HG03025 (cell line): ENCODE measurements around the gene RHEB.
A peak's percentile ranks its signal among the peaks of the same experiment; 100 is the strongest.

Source experiments
- ATAC-seq: cut with Tn5 transposase; IDR thresholded peaks from one replicate; pipeline ENCODE4 v1.9.1; 2021; ENCODE audit warnings: mild to moderate bottlenecking, moderate library complexity; ENCODE audit not compliant: unreplicated experiment, low FRiP score

The RHEB gene, protein sequence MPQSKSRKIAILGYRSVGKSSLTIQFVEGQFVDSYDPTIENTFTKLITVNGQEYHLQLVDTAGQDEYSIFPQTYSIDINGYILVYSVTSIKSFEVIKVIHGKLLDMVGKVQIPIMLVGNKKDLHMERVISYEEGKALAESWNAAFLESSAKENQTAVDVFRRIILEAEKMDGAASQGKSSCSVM

DNA sequence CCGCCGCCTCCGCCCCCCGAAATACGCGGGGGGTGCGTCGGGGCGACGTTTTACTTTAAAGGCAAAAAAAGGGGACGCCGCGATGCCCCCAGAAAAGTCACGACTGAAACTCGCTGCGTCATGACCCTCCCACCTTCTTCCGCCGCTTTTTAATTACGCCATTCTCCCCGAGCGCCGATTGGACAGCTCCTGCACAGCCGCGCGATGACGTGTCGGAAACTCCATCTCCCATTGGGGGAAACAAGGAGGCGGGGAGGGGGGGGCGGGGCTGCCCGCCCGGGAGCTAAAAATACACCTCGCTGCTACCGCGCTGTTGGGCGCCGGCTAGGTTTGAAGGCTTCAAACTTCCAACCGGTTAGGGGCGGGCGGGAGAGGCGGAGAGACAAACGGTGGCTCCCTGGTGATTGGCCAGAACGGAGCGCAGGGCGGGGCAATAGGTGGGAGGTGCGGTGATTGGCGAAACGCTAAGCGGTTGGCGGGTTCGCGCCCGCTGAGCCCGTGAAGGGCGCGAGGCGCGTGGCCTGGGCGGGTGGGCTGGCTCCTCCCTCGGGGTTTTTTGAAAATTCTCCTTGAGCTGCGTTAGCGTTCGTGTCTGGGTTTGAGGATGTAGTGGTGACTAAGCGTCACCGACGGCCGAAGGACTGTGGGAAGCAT, at the start of gene RHEB:
Gene RHEB, minus strand, starts transcription at position 131 of the 654 bp plus-strand sequence. CDS start 384 bp downstream, outside the sequence.
- peak; percentile 76 for ATAC-seq

DNA sequence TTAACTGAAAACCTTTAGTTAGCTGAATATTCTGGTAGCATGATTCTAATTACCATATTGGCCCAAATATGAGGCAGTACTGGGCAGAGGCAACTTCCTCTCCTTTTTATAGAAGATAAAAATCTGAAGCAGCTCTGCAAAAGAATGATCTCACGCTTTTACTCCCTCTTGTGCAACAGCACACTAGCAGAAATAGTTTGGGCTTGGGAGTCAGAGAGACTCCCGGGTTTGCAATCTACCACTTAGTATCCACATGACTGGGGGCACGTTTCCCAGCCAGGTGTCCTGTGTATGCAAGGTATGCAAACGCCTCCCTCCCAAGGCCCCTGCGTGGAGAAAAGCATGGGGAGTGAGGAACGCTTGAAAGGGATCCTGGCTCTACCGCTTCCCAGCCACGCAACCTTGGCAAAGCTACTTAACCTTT, 47.2 kb upstream of the RHEB start:
- no peak for ATAC-seq

DNA sequence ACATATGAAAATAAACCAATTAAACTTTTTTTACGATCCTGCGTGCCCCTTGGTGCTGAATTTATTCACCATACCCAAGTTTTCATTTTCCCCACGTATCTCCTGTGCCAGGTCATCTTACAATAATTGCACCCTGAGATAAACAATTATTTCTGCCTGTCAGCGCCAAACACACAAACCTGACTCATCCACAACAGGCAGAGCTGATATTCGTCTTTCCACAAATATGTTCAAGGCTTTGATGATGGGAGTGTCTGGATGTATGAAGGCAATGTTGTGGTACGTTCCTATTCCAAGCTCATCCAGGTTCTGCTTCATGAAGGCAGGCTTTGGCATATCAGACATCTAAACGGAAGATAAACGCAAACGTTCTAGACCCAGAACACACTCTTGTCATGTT, 45.8 kb upstream of the RHEB start:
- ATAC-seq = no peak

DNA sequence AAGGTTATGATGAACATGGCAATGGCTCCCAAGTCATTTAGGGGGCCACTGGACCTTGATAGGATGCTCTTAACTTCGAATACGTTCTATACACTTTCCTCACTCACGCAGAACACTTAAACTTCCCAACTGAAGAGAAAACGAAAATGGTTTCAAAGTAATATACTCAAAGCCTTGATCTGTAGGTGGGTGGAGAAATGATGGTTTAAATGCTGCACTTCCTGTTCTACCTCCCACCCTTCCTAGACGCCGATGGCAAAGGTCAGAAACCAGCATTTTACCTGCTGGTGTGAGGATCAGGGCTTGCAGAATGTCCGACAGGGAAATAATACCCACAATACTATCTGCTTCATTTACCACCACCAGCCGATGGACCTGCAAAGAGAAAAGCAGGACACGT, 40.5 kb upstream of the RHEB start:
- no peak for ATAC-seq

- ATAC-seq = no peak
Measured at GRCh38 chr7:151559557-151560183, 40.0 kb upstream of the RHEB start.

DNA sequence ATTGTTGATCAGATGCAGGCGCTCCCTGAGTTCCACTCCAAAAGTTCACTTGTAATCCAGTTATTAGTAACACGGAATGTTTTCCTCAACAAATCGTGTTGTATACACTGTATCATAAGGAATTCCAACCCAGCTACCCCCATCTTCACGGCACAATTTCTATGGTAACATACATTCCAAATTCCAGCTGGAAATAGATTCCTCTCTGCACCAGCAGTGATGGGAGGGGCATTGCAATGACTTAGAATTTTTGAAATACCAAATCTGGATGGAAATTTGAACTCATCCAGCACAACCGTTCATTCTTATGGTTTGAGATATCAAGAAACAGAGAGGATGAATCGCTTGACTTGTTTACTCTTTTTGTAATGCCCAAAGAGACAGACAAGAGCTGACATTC, 38.9 kb upstream of the RHEB start:
- no peak for ATAC-seq

GRCh38 chr7:151556592-151556991, 36.9 kb upstream of the RHEB start:
- ATAC-seq = no peak

DNA sequence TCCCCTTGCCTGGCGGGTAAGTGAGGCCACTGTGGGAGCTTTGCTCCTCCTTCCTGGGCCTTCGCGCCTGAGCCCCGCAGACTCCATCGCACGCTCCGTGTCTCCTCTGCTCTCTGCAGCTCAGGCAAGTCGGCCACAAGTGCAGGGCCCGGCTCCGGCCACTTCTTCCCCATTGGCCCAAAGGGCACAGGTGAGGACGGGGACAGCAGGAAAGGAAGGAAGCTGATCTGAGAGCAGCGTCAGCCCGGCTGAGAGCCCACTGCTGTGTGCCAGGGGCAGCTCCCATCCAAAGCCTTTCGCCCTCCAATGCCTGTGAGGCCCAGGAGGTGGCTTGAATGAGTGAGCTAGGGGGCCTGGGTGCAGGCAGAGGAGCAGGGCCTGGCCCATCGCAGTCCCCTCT, 33.7 kb upstream of the RHEB start:
- no peak for ATAC-seq

DNA sequence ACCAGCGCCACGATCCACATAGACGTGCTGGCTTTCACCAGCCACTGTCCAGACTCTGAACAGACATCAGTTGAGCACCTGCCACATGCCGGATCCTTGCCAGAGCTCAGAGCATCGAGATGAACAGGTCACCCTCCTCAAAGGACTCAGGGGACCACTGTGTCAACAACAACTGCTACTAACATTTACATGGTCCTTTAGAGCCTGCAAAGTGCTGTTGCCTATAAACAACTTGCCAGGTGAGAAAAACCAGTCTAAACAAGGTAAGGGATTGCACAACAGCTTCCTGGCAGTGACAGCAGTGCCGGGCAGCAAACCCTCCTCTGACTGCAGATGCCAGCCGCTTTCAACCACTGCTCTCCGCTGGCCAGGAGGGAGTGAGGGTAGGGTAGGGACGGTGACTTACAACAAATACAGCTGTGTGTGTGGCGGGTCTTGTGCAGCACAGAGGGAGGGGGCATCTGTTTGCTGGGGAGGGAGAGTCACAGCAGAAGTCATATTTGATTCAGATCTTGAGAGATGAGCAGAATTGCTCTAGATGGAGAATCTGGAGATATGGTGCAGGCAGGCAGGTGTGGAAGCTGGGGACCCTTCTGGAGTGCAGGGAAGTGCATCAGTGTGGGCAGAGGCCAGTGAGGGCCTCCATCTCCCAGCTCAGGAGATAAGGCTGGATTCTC, 32.8 kb upstream of the RHEB start:
- no peak for ATAC-seq

DNA sequence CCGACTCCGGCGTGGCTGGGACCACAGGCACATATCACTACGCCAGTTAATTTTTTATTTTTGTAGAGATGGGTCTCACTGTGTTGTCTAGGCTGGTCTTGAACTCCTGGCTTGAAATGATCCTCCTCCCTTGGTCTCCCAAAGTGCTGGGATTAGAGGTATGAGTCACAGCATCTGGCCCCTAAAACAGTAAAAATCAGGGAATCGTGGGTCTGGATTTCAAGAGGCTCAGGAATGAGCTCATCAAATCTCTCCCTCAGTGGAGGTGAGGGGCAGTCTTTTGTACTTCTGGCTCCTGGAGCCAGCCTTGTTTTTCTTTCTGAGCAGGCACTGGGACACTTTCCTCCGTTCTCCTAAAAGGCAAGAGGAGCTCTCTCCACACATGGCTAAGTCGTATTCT, 32.1 kb upstream of the RHEB start:
- ATAC-seq = no peak

DNA sequence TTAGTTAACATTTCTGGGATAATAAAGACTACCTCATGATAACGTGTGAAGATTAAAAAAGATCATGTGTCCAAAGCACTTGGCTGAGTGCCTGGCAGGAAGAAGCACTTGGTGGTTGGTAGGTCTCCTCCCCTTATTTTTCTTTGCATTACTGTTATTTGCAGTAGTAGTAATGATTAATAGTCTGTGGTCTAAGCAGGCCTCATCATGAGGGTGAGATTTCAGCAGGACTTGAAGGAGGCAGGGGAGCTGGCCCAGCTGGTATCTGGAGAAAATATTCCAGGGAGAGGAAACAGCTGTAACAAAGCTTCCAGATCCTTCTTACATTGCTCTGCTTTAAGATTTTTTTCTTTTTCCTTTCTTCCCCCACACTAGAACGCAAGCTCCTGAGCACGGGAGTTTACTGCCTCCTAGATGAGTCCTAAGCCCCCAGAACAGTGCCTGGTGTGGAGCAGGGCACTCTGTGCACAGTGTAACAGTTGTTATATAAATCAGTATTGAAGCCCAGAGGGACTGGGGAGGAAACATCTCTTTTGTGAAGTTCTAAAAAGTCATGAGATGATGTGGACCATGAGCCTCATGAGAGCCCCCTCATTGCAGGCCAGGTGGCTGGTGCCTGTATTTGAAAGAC, 31.1 kb upstream of the RHEB start:
- no peak for ATAC-seq

DNA sequence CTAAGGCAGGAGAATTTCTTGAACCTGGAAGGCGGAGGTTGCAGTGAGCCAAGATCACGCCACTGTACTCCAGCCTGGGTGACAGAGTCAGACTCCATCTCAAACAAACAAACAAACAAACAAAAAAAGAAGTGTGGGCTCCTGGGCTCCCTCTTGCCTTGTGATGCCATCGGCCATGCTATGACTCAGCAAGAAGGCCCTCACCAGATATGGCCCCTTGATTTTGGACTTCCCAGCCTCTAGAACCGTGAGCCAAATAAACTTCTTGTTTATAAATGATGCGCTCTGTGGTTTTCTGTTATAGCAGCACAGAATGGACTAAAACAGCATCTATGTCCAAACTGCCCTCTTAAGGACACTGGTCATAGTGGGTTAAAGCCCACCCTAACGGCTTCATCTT, 29.9 kb upstream of the RHEB start:
- ATAC-seq = no peak

DNA sequence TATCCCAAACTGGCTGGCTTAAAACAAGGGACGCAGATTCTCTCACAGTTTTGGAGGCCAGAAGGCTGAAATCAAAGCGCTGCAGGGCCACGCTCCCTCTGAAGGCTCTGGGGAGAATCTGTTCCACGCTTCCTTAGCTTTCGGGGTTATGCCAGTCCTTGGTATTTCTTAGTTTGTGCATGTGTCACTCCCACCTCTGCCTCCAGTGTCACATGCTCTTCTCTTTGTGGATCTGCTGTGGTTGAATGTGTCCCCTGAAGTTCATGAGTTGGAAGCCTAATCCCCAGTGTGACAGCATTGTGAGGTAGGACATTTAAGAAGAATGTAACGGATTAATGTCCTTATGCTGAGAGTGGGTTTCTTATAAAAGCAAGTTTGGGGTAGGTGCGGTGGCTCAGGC, 29.4 kb upstream of the RHEB start:
- ATAC-seq = no peak

- ATAC-seq = no peak
Measured at GRCh38 chr7:151544183-151544582, 24.5 kb upstream of the RHEB start.

GRCh38 chr7:151542606-151543130, 23.0 kb upstream of the RHEB start:
- ATAC-seq = no peak

- ATAC-seq = no peak
Measured at GRCh38 chr7:151541709-151542499, 22.2 kb upstream of the RHEB start.

DNA sequence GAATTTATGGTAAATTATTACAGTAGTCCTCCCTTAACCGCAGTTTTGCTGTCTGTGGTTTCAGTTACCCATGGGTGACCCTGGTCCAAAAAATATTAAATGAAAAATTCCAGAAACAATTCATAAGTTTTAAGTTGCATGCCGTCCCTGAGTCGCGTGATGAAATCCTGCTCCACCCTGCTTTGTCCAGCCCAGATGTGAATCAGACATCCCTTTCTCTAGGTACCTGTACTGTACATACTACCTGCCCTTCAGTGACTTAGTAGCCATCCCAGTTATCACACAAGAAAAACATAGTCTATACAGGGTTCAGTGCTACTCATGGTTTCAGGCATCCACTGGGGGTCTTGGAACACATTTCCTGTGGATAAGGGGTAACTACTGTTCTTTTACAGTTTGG, 20.5 kb upstream of the RHEB start:
- ATAC-seq = no peak

GRCh38 chr7:151539088-151539671, 19.5 kb upstream of the RHEB start:
- ATAC-seq = no peak

DNA sequence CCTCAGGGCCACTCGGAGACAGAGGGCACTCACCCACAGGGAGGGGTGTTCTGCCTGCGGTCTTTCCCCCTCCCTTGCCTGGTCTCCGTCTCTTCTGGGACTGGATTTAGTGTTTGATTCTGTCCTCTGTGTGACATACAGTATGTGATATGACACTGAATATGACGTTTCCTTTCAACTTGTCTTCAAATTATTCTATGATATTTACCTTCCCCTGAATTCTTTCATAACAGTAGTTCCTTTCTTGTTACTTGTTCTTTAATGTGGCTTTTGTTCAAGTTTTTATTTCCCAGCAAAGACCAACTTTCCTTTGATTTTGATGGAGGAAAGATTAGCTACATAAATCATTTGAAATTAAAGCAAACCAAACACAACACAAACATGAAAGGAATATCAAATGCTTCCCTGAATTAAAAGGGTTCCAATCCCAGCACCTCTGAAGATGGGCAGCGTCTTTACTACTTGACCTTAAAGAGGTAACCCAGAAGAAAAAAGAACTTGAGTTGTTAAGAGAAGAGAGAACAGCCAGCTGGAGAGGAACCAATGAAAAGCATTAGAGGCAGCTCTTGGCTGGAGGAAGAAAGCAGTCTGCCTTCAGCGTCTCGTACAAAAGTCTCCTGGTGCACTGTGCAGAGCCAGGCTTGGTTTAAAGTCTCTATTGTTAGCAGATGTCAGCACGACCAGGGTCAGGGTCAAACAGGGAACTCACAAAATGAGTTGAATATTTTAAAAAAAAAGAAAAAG, 18.3 kb upstream of the RHEB start:
- ATAC-seq = no peak
